GM12874 (cell line): Measurements from ENCODE around the gene EIF3B.

Experiments used
- TF ChIP-seq, protein P1 (sequence below): IDR thresholded peaks from 2 replicates; pipeline ENCODE4 v1.5.1; 2011; ENCODE audit warnings: low read depth, mild to moderate bottlenecking, control low read depth, low read length, moderate library complexity; ENCODE audit not compliant: insufficient read depth

The EIF3B gene

DNA sequence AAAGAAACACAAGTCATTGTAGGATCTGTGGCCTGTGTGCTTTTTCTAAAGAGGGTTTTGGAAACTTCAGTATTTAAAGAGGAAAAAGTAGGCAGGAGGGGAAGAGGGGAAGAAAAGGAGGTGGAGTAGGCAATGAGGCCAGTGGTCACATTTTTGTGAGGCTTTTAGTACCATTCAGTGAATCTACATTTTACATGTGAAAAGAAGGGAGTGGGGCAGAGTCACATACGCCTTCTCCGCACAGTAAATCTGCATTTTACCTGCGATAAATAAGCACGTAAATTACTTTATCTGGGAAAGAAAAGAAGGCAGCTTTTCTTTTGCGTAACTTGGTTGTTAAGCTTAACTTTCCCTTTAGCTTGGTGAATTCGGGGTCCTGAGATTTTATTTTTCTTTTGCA lies 62.0 kb downstream of the EIF3B start:
- TF ChIP-seq, protein P1, sequence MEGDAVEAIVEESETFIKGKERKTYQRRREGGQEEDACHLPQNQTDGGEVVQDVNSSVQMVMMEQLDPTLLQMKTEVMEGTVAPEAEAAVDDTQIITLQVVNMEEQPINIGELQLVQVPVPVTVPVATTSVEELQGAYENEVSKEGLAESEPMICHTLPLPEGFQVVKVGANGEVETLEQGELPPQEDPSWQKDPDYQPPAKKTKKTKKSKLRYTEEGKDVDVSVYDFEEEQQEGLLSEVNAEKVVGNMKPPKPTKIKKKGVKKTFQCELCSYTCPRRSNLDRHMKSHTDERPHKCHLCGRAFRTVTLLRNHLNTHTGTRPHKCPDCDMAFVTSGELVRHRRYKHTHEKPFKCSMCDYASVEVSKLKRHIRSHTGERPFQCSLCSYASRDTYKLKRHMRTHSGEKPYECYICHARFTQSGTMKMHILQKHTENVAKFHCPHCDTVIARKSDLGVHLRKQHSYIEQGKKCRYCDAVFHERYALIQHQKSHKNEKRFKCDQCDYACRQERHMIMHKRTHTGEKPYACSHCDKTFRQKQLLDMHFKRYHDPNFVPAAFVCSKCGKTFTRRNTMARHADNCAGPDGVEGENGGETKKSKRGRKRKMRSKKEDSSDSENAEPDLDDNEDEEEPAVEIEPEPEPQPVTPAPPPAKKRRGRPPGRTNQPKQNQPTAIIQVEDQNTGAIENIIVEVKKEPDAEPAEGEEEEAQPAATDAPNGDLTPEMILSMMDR: no peak

DNA sequence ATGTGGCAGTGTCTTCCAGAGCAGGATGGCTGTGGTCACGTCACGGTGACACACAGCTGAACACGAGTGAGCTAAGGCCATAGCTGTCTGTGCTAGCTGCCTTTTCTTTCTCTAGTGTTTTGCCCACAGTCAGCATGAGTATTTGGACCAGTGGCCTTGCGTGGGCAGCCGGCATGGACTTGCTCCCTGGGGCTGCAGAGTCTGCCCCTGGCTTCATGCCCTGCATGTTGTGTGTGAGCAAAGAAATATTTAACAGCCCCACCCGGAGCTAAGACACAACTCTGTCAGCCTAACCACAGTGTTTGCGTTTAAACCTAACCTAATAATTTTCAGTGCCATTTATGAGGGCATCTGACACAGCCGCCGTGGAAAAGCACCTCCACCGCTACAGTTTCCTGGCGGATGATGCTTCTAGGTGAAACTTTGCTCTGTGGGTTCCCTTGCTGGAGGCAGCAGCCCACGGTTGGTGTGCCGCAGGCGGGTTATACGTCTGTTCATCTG lies 63.4 kb downstream of the EIF3B start:
- TF ChIP-seq, protein P1: no peak

DNA sequence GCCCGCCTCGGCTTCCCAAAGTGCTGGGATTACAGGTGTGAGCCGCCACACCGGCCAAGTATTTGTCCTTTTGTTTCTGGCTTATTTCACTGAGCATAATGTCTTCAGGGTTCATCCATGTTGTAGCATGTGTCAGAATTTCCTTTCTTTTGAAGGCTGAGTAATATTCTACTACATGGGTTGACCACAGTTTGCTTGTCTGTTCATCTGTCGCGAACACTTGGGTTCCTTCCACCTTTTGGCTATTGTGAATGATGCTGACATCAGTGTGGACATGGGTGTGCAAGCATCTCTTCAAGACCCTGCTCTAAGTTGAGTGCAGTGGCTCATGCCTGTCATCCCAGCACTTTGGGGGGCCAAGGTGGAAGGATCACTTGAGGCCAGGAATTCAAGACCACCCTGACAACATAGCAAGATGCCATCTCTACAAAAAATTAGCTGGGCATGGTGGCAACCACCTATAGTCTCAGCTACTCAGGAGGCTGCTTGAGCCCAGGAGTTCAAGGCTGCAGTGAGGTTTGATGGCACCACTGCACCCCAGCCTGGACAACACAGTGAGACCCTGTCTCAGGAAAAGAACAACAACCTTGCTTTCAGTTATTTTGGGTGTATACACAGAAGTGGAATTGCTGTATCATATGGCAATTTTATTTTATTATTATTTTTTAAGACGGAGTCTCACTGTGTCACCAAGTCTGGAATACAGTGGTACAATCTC lies 65.7 kb downstream of the EIF3B start:
- TF ChIP-seq, protein P1: no peak

DNA sequence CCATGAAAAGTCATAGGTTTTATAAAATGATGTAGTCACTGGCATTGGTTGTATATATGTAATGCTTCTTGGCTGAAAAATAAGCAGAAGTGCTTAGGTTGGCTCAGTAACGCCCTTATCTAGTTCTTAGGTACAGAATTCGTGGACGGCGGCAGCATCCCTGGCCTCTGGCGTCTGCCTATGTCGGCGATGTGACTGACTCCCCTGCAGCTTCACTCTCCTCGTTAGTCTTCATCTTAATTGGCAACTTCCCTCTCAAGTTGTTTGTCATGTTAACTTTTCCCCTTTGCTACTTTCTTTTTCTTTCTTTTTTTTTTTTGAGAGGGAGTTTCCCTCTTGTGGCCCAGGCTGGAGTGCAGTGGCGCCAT lies 67.3 kb downstream of the EIF3B start:
- TF ChIP-seq, protein P1: no peak

DNA sequence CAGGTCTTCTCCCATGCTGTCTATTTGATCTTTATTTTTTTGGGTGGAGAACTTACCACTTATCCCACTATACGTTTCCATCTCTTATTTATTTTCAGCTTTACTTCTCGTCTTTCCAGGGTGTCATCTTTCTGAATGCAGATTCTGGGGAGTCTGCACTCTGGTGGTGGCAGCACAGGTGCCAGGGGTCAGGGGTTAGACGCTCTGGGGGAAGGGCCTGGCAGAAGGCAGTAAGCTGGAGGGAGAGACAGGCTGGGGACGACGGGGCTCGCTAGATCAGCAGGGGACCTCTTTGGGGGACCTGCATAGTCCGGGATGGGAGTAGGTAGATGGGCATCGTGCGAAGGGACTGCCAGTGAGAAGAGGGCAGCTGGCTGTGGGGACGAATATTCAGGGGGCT lies 71.1 kb downstream of the EIF3B start:
- TF ChIP-seq, protein P1: no peak
